GM18507 (cell line): ENCODE results near the gene IGFBP5.

Experiments used
- DNase-seq: peaks from one replicate; pipeline ENCODE4 v3.0.0; 2011; ENCODE audit warnings: low read depth; ENCODE audit not compliant: insufficient read length; ENCODE audit errors: extremely low spot score
- FAIRE-seq: peaks from 2 replicates; lab custom pipeline; 2011; peaks lifted over from hg19 to GRCh38; lab: Jason Lieb, UNC

The IGFBP5 gene

GRCh38 chr2:216716109-216716508 lies 20.8 kb upstream of the IGFBP5 start:
- DNase-seq (no peak), FAIRE-seq (no peak)

GRCh38 chr2:216715402-216715974 lies 20.1 kb upstream of the IGFBP5 start:
- no peak for FAIRE-seq
- DNase-seq = no peak

GRCh38 chr2:216714376-216714775 lies 19.0 kb upstream of the IGFBP5 start:
- no peak for DNase-seq
- FAIRE-seq = no peak

DNA sequence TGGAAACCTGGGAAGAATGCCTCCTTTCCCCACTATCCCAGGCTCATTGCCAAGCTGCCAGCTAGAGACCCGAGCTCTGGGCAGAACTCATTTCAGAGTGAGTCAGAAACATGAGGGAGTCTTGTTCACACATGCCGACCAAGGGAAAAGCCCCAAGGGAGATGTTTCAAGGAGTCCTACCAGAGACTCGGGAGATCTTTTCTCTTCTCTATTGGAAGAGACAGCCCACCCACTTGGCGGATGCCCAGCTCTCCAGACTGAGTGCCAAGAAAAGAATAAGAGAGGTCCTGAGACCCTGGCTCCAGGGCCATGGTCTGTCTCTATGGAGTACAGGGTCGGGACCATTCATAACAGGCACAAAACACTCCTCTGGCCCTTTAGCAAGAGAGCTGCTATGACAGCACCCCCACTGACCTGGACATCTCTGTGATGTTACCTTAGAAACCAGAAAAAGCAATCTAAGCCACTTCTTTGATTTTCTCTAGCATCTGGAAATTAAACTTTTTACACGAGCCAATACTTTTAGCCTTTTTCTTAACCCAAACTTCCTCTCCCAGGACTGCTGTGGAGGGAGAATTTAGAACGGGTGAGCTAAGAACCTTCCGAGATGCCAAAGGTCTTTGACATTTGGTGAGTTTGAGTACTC lies 18.5 kb upstream of the IGFBP5 start:
- FAIRE-seq (no peak), DNase-seq (no peak)

GRCh38 chr2:216711348-216711747 lies 16.0 kb upstream of the IGFBP5 start:
- DNase-seq (no peak), FAIRE-seq (no peak)

- FAIRE-seq = no peak
Observed at GRCh38 chr2:216710551-216711301, 15.4 kb upstream of the IGFBP5 start.

GRCh38 chr2:216702756-216703155 lies 7.4 kb upstream of the IGFBP5 start:
- FAIRE-seq (no peak), DNase-seq (no peak)

More at GRCh38 chr2:216710551-216711301, 15.4 kb upstream of the IGFBP5 start:
- DNase-seq = no peak

- DNase-seq = no peak
- FAIRE-seq = no peak
Observed at GRCh38 chr2:216701544-216701943, 6.2 kb upstream of the IGFBP5 start.

DNA sequence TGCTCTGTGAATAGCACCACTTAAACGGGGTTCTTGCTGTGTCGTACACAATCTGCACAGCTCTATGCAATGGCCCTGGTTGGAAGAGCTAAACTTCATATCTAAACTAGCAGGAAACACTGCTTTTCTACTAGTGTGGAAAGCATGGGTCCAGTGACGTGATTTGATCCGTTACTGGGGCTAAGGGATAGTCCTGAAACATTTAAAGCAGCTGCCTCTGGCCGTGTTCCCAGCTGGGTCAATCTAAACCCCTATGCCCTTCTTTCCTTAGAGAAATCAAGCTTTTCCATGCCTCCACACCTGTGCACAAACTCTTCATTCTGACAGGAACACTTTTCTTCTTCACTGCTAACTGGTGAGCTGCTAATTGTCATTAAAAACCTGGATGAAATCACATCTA lies 5.4 kb upstream of the IGFBP5 start:
- DNase-seq = no peak
- FAIRE-seq = no peak

GRCh38 chr2:216700088-216700567 lies 4.8 kb upstream of the IGFBP5 start:
- DNase-seq = no peak
- no peak for FAIRE-seq

DNA sequence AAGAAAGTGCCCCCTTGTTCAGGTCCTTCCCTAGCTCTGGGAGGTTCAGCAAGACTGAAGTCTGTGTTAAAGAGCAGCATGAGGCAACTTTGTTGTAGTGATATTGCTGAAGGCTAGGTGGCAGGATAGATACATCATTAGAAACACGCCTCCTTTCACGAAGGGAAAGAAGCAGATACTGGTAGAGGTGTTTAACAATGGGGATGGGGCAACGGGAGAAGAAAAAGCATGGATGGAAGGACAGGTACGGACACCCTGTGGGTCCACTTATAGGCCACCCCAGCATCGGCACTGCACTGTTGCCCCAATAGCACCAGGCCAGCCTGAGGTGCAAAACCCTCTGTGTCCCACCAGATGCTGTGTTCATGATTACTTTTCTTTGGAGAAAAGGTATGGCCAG lies 3.5 kb upstream of the IGFBP5 start:
- FAIRE-seq (peak; percentile 86), DNase-seq (no peak)

GRCh38 chr2:216698293-216698692 lies 2.9 kb upstream of the IGFBP5 start:
- DNase-seq (no peak), FAIRE-seq (no peak)

DNA sequence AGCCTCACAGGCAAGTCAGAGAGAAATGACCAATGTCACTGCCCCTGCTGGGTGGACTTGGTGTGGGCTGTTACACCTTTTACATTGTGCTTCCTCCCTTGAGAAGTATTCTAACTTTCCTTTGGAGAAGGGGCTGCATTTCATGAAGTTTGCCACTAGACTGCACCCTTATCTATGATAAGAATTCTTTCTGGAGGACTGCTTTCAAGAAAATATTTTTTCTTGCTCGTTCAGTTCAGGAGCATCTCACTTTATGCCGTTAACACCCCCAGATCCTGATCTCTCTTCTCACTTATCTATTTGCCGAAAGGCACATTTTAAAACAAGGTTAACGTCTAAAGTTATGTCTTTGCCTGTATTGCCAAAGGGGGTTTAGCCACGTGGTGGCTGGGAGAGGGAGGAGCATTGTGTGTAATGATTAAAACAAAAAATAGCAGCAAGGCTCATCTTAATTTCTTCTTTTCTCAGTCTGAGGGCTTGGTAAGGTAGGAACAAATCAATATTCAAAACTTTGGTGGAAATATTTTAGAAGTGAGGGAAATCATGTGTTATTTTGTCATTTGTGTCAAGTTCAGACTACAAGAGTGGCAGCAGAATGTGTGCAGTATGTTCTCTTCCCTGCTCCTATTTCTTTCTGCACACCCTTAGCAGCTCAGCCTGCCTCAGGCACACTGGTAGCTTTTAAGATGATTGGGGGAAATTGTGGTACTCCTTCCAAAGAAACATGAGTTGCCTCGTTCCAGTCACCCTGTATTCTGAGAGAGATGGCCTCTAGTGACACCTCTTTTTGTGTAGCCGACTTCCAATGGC lies 1.6 kb upstream of the IGFBP5 start:
- FAIRE-seq (no peak), DNase-seq (no peak)

- FAIRE-seq (no peak), DNase-seq (no peak)
Observed at GRCh38 chr2:216696321-216696720, 972 bp upstream of the IGFBP5 start.

GRCh38 chr2:216694826-216695217 lies 527 bp downstream of the IGFBP5 start:
- FAIRE-seq (no peak), DNase-seq (no peak)

- no peak for FAIRE-seq
- DNase-seq = no peak
Observed at GRCh38 chr2:216694082-216694825, 1.1 kb downstream of the IGFBP5 start.

- FAIRE-seq (no peak), DNase-seq (no peak)
Observed at GRCh38 chr2:216693414-216694080, 1.8 kb downstream of the IGFBP5 start.

DNA sequence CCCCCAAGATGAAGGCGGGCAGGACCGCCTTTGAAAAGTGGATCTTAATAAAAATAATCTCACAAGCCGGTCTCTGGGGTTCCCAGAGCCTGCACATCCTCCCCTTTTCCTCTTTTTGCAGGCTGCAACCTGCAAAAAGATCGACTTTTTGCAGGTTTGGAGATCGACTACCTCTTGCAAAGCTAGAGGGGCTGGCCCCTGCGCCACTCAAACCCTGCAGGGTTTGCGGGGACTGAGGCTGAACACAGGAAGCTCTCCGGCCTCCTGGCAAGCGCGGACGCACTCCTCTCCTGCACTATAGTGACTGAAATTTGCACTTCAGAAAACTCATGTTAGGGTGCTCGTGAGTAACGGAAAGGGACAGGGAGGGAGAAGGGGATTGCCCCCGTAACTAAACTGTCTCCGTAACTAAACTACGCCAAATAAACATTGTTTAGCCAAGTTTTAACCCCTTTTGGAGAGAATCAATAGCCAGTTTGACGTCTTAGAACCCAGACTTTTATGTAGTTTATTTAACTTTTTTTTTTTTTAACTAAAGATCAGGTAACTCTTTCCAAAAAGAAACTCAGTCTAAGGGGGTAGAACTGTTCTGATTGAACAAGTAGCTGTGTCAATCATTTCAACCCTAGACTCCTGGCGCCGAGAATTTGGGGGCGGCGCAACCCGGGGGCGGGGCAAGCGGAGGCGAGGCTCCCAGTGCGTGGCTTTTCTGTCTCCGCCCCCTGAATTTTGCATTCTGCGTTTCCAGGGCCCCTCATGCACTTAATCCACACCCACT lies 2.5 kb downstream of the IGFBP5 start:
- no peak for DNase-seq

More for the DNA sequence above, 2.5 kb downstream of the IGFBP5 start:
- FAIRE-seq = no peak
